Adrenal gland (tissue), 5 donors: ENCODE data around the gene ENTREP1.

Experiments
- CTCF ChIP-seq, 6 experiments: fragments of 450-650 bp in 4 of 6; fragments of 200-600 bp in 2 of 6; sonication (generic) in 1 of 6; IDR thresholded peaks; 1 replicate in 5 of 6; 2 replicates in 1 of 6; pipeline versions ENCODE4 v1.5.1 to v1.8.0; 2016 to 2021; ENCODE audit warnings: antibody characterized with exemption in 6 of 6, mild to moderate bottlenecking in 2 of 6, moderate library complexity in 1 of 6
- POLR2A ChIP-seq, 2 donors: fragments of 450-650 bp; IDR thresholded peaks; one replicate each; pipeline ENCODE4 v1.6.1; 2017; ENCODE audit warnings: antibody characterized with exemption in 2 of 2, mild to moderate bottlenecking in 2 of 2, moderate library complexity in 1 of 2
- donor health status: DM: no; HTN: no; CAD: no.

- TF ChIP-seq CTCF (IDR thresholded peaks at IDR 0.05): no peak
- no peak for TF ChIP-seq POLR2A (IDR thresholded peaks at IDR 0.05)
These were observed 104.3 kb downstream of the ENTREP1 start for GRCh38 chr9:69429281-69429680.
